Natural killer cell treated with Interleukin-12 subunit alpha and Interleukin-12 subunit beta and Interleukin-15 and Interleukin-18, amount 100 ng/mL, for 72 hours (primary cell): ENCODE results near the gene DNAJC4. TPM values are rescaled to one million over a fixed set of nuclear protein-coding genes. Genes with fewer than 3 reads are reported as not detected.

Experiments used
- ATAC-seq, 2 donors: fragments of 150-1000 bp; cut with Tn5 transposase in 1 of 2; sonication (Bioruptor Pico), chemical (Tn5 transposase) in 1 of 2; 2 replicates each; pipeline ENCODE4 v1.10.0; 2021
- DNase-seq: peaks from one replicate; pipeline ENCODE4 v3.0.0; 2022; ENCODE audit warnings: low spot score
- H3K27ac Mint-ChIP-seq, 2 donors: 1 replicate in 1 of 2; 2 replicates in 1 of 2; pipeline ENCODE4 v1.8.0; 2022; ENCODE audit warnings: mixed read lengths in 2 of 2, mild to moderate bottlenecking in 1 of 2, moderate library complexity in 1 of 2
- H3K27me3 Mint-ChIP-seq, 2 donors: 1 replicate in 1 of 2; 2 replicates in 1 of 2; pipeline ENCODE4 v1.8.0; 2022; ENCODE audit warnings: mixed read lengths in 2 of 2
- H3K36me3 Mint-ChIP-seq: one replicate; pipeline ENCODE4 v1.8.0; 2022; ENCODE audit warnings: mixed read lengths
- H3K4me1 Mint-ChIP-seq, 2 donors: 1 replicate in 1 of 2; 2 replicates in 1 of 2; pipeline ENCODE4 v1.8.0; 2022; ENCODE audit warnings: low read depth in 2 of 2, mixed read lengths in 2 of 2, mild to moderate bottlenecking in 1 of 2
- H3K4me3 Mint-ChIP-seq: one replicate; pipeline ENCODE4 v1.8.0; 2022; ENCODE audit warnings: mixed read lengths
- H3K9me3 Mint-ChIP-seq: 2 replicates; pipeline ENCODE4 v1.8.0; 2022; ENCODE audit warnings: mixed read lengths
- total RNA-seq, 2 donors: library from RNA; stranded (reverse); gene quantifications; one replicate each; pipeline ENCODE4 v1.2.3, GENCODE V29; 2022

The DNAJC4 gene, protein sequence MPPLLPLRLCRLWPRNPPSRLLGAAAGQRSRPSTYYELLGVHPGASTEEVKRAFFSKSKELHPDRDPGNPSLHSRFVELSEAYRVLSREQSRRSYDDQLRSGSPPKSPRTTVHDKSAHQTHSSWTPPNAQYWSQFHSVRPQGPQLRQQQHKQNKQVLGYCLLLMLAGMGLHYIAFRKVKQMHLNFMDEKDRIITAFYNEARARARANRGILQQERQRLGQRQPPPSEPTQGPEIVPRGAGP
- total RNA-seq, result 10 to 100 TPM; 31.2 to 33.0 TPM

DNA sequence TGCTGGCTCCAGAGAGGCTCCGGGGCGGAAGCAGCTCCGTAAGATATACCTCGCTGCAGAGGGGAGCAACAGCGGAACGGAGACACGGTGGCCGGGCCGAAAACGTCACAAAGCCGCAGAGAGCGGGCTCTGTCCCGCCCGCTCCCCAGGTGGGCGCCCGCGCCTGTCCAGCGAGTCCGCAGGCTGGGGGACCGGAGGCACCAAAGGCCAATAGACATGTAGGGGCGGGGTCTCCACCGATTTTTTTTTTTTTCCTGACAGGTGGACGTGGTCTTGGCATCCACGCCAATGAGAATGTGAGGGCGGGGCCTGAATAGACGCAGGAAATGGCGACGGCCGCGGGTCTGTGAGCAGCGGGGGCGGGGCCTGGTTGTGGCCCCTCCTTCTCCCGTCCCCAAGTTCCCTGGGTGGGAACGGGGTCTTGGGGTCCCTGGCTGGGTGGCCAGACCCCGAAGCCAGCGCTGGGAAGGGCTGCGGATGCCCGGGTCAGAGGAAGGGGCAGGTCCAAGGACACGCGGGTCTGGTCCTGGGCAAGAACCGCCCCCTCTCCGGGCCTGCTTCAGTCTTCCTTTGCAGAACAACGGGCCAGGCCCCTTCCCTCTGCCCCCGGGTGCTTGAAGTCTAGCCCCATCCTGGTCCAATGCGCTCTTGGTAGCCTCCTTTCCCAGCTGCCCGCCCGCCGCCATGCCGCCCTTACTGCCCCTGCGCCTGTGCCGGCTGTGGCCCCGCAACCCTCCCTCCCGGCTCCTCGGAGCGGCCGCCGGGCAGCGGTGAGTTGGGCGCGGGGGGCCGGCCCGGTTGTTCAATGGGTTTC lies at the start of gene DNAJC4:
Gene DNAJC4 (plus strand): TSS at position 378 of the 814 bp plus-strand sequence. CDS start 307 bp downstream, at position 685.
- Mint-ChIP-seq H3K27me3 (no peaks in the 10 kb centered on the region), H3K4me1 (peaks cover 26 to 31% of the 10 kb centered on the region in 2 donors), H3K27ac (peak within 1 kb of the TSS; percentile 84 to 89), H3K4me3 (peak within 1 kb of the TSS; percentile 90), H3K36me3 (no peaks in the 10 kb centered on the region), H3K9me3 (no peaks in the 10 kb centered on the region)
- peak; percentile 70 to 78 for ATAC-seq
- DNase-seq, result peak; percentile 94

DNA sequence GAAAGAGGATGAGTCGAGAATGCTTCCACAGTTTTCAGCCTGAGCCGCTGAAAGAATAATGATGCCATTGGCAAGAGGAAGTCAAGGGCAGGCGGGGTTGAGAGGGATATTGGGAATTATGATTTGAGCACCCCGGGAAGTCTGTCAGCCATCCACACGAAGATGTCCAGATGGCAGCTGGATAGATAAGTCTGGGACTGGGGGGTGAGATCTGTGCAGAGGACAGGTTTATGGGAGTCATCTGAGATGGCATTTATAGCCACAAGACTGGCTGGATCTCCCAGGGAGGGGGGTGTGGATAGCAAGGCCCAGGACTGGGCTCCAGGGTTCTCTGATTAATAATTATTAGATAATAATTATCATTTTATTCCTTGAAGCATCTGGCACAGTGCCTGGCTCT lies 49.5 kb upstream of the DNAJC4 start:
- no peak for ATAC-seq
- H3K4me3 Mint-ChIP-seq, result no peak overlapping the region
- H3K36me3 Mint-ChIP-seq, result no peaks in the 10 kb centered on the region
- no peaks in the 10 kb centered on the region for H3K9me3 Mint-ChIP-seq
- H3K27me3 Mint-ChIP-seq, result no peaks in the 10 kb centered on the region
- peaks cover 23 to 26% of the 10 kb centered on the region in 2 donors for H3K4me1 Mint-ChIP-seq
- no peak for DNase-seq
- no peak overlapping the region for H3K27ac Mint-ChIP-seq

DNA sequence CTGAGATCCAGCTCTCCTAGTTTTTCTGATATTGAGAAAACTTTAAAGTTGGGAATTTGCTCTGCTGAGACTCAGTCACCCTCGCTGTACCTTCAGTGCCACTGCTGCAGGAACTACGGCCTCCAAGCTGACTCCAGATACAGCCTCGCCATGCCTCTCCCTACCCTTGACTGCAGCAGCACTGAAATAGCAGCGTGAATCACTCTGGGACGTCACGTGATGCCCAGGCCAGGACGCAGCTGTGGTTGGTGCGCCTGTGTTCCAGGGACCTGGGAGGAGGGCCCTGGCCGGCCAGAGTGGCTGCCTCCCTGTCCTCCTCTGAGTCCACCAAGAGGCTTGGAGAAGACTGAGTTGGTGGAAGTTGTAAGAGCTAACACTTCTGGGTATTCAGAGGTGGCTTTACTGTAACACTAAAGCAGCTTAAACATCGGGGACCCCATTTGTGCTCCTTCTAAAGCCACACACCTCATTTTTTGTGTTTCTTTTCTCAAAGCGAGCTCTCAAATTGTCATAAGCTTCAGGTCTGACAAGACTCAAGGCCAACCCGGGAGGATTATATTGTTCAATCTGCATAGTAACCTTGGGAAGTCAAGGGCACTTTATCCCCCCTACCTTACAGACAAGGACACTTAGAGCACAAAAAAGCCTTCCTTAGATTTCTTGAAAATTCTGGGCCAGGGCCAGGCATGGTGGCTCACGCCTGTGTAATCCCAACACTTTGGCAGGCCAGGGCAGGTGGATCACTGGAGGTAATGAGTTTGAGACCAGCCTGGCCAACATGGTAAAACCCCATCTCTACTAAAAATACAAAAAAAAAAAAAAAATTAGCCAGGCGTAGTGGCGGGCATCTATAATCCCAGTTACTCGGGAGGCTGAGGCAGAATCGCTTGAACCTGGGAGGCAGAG lies 48.6 kb upstream of the DNAJC4 start:
- Mint-ChIP-seq H3K27me3 (no peaks in the 10 kb centered on the region), H3K36me3 (no peaks in the 10 kb centered on the region), H3K9me3 (no peaks in the 10 kb centered on the region), H3K4me1 (peaks cover 25 to 26% of the 10 kb centered on the region in 2 donors), H3K27ac (no peak overlapping the region), H3K4me3 (no peak overlapping the region)
- ATAC-seq (no peak), DNase-seq (peak; percentile 77)

DNA sequence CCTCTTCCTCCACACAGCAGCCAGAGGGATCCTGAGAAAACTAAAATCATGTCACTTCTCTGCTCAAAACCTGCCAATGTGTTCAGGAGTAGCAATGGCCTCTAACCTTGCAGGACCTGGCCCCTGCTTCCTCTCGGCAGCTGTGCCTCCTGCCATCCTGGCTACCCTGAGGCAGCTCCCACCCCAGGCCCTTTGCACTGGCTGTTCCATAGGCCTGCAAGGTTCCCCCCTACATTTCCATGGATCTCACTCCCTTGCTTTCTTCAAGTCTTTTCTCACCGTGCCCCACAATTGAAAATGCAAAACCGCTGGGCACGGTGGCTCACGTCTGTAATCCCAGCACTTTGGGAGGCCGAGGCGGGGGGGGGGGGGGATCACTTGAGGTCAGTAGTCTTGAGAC lies 46.5 kb upstream of the DNAJC4 start:
- H3K9me3 Mint-ChIP-seq, result no peaks in the 10 kb centered on the region
- H3K27me3 Mint-ChIP-seq, result no peaks in the 10 kb centered on the region
- DNase-seq (no peak), ATAC-seq (no peak)
- H3K4me1 Mint-ChIP-seq, result peaks cover 19 to 26% of the 10 kb centered on the region in 2 donors
- peak overlapping the region in 1 of 2 donors; percentile 12 for H3K27ac Mint-ChIP-seq
- H3K4me3 Mint-ChIP-seq, result peak overlapping the region; percentile 67
- no peaks in the 10 kb centered on the region for H3K36me3 Mint-ChIP-seq

DNA sequence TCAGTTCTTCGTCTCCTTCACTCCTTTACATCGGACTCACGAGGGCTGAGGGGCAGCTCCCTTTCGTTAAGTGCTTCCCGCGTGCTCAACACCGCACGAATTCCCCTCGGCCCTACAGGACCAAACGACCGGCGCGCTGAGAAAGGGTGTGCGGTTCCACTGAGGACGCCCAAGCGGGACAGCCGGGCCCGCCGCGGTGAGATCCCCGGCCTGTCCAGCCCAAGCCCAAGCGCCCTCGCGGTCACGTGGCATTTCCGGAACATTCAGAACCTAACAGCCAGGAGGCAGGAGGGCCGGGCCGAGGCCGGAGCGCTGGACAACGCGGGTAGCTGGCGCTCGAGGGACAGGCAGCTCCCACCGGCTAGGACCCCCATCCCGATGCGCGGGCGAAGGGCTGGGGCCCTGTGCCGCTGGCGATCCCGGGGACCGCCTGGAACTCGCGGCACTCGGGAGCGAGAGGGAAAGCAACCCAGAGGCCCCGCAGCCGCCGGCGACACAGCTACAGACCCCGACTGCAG lies 45.1 kb upstream of the DNAJC4 start:
- Mint-ChIP-seq H3K9me3 (no peaks in the 10 kb centered on the region), H3K27me3 (no peaks in the 10 kb centered on the region), H3K36me3 (no peaks in the 10 kb centered on the region), H3K4me3 (peak overlapping the region; percentile 87), H3K4me1 (peaks cover 23 to 30% of the 10 kb centered on the region in 2 donors), H3K27ac (no peak overlapping the region)
- peak; percentile 31 to 37 for ATAC-seq
- DNase-seq, result peak; percentile 86

DNA sequence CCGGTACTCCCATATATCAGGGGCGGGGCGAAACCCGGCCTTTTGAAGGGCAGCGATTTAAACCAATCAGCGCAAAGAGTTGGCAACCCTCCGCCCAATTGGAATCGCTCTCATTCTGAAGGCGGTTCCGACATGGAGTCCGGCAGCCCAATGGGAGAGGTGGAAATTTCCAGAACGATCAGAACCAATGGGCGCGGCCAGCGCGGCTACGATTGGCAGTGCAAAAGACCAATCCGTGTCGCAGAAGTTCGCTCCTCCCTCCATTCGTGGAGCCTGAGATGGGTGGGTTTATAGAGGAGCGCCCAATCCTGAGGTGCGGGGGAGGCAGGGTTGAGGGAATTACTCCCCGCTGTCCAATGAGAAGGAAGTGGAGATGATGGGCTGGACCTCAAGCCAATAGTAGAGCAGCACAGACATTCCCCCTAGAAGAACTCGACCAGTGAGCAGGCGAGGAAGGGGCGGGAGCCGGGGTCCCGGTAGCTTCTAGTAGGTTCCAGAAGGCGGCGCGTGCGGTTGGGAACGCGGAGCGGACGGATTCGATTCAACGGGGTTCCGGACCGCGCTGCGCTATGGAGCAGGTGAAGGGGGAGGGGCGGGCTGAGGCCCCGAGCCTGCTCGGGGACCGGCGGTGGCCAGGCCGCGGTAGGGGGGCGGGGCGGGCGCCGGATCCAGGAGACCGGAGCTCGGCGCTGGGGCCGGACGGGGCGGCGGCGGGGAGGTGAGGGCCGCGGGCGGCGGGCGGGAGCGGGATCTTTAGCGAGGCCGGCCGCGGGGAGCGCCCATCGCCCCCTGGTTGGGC lies 44.5 kb upstream of the DNAJC4 start, which contains the start of gene STIP1:
Gene STIP1 (plus strand): TSS at position 479 of the 799 bp plus-strand sequence. CDS start 91 bp downstream, at position 570.
- peak; percentile 93 to 94 for ATAC-seq
- Mint-ChIP-seq H3K36me3 (no peaks in the 10 kb centered on the region), H3K27me3 (no peaks in the 10 kb centered on the region), H3K4me3 (peak within 1 kb of the TSS; percentile 87), H3K4me1 (peaks cover 23 to 31% of the 10 kb centered on the region in 2 donors), H3K9me3 (no peaks in the 10 kb centered on the region), H3K27ac (no peak within 1 kb of the TSS)
- peak; percentile 99 for DNase-seq

DNA sequence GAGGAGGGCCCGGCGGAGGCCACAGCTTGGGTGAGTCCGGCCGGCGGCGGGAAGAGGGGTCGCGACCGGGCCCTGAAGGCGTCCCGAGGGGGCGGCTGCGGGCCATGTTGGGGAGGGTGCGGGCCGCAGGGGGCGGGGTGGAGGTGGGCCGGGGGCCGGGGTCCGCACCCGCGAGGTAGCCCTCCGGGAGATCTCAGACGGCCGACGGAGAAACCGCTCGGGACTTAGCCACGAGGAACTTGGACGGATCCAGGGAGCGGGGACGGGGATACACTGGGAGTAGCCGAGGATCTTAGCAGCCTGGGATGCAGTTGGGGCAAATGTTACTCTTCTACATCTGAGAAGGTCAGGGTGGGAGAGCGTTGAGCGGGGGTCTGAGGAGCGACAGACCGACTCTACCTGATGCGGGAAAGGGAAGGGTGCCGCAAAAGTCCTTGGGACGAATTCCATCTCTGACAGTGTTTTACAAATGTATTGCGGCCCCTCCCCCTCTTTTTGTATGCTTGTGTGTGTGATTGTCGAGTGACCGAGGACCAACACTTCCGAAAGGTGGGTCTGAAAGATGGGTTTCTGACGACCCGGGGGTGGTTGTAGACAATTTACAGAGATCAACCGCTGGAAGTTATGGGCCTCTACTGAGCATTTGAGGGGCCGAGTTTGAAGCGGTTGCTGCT lies 43.7 kb upstream of the DNAJC4 start:
- no peak for DNase-seq
- Mint-ChIP-seq H3K27ac (no peak overlapping the region), H3K4me1 (peaks cover 23 to 27% of the 10 kb centered on the region in 2 donors), H3K4me3 (no peak overlapping the region), H3K36me3 (no peaks in the 10 kb centered on the region), H3K27me3 (no peaks in the 10 kb centered on the region), H3K9me3 (no peaks in the 10 kb centered on the region)
- no peak for ATAC-seq

DNA sequence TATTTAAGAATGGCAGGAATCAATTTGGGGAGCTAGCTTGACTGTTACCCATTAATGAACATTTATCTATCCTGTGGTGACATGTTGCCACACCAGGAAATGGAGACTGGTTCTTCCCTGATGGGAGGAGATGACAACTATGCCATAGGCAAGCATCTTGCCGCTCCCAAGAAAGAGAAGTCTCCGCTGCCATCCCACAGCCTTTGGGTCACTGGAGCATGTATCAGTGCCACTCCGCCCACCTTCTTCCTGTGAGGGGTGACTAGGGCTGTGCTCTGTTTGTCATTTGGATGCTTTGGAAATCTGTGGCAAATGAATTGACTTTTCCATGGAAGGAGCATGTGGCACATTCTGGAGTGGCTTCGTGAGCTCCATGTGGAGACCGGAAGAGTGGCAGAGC lies 37.9 kb upstream of the DNAJC4 start:
- Mint-ChIP-seq H3K4me3 (no peak overlapping the region), H3K4me1 (peaks cover 8 to 34% of the 10 kb centered on the region in 2 donors), H3K9me3 (no peaks in the 10 kb centered on the region), H3K36me3 (peaks cover 28% of the 10 kb centered on the region), H3K27me3 (no peaks in the 10 kb centered on the region), H3K27ac (peak overlapping the region in 1 of 2 donors; percentile 21)
- DNase-seq (no peak), ATAC-seq (no peak)

DNA sequence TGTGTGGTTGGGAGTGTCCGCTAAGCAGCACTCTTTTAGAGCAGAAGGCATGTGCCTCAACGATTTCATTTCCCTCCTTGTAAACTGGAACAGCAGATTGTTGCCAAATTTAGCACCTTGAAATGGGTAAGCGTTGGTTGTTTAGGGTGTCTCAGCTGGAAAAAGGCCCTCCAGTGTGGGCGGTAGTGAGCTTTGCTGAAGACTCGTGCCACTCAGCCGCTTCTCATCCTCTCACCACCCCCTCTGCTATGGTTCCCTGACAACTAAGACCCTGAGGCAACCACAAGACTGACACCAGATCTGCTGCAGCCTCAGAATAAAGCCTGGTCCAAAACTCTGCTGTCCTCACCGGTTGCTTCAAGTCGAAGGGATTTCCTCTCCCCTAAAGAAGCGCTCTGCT lies 33.7 kb upstream of the DNAJC4 start:
- Mint-ChIP-seq H3K36me3 (peaks cover 40% of the 10 kb centered on the region), H3K4me3 (no peak overlapping the region), H3K27ac (peak overlapping the region in 1 of 2 donors; percentile 38), H3K4me1 (peaks cover 8 to 28% of the 10 kb centered on the region in 2 donors), H3K27me3 (no peaks in the 10 kb centered on the region), H3K9me3 (no peaks in the 10 kb centered on the region)
- no peak for DNase-seq
- no peak for ATAC-seq

DNA sequence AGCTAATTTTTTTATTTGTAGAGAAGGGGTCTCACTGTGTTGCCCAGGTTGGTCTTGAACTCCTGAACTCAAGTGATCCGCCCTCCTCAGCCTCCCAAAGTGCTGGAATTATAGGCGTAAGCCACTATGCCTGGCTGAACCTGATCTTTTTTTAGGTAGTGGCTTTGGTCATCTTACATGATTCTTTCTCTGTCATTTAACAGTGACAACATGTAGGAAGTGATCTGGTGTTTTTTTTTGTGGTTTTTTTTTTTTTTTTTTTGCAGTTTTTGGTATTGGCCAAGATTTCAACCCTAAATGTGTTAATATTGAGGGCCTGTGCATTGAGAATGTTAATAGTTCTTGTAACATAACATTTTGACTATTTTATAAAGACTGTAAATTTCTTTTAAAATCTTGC lies 31.8 kb upstream of the DNAJC4 start:
- DNase-seq, result no peak
- H3K4me1 Mint-ChIP-seq, result peaks cover 10 to 23% of the 10 kb centered on the region in 2 donors
- H3K9me3 Mint-ChIP-seq, result no peaks in the 10 kb centered on the region
- no peak overlapping the region for H3K4me3 Mint-ChIP-seq
- H3K36me3 Mint-ChIP-seq, result peaks cover 54% of the 10 kb centered on the region
- ATAC-seq, result no peak
- no peaks in the 10 kb centered on the region for H3K27me3 Mint-ChIP-seq
- H3K27ac Mint-ChIP-seq, result peak overlapping the region in 1 of 2 donors; percentile 39

DNA sequence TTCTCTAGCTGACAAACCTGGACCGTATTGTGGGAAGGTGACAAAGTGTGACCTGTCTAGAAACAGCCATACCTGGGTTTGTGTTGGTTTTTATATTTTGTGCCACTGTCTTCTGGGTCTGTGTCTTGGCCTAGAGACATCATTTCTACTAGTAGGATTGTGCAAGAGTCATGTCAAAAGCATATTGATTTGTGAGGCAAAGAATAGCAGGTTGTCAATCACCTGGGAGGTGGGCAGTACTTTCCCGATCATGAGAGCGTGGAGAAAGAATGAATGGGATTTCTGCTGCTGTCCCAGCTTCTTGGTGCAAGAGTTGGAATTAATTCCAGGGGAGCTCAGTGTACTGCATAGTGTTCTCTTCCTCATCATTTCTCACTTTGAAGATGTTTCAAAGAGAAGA lies 28.8 kb upstream of the DNAJC4 start:
- no peak for ATAC-seq
- H3K36me3 Mint-ChIP-seq, result peaks cover 46% of the 10 kb centered on the region
- peaks cover 21 to 33% of the 10 kb centered on the region in 2 donors for H3K4me1 Mint-ChIP-seq
- no peak overlapping the region for H3K27ac Mint-ChIP-seq
- no peak for DNase-seq
- no peaks in the 10 kb centered on the region for H3K27me3 Mint-ChIP-seq
- H3K9me3 Mint-ChIP-seq, result no peaks in the 10 kb centered on the region
- no peak overlapping the region for H3K4me3 Mint-ChIP-seq

DNA sequence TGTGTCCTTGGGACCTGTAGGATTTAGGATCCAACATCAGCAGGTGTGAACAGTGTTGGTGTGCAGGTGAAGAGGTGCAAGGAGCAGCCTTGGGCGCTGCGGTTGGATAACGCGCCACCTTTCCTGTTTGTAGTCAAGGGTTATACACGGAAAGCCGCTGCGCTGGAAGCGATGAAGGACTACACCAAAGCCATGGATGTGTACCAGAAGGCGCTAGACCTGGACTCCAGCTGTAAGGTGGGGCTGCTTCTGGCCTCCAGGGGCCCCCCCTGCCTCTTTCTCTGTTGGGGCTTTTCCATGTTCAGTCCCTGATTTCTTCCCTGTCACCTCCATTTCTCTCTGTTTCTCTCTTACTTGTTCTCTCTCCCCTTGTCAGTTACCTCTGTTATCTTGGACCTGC lies 27.4 kb upstream of the DNAJC4 start:
- peaks cover 25 to 32% of the 10 kb centered on the region in 2 donors for H3K4me1 Mint-ChIP-seq

More for the DNA sequence above, 27.4 kb upstream of the DNAJC4 start:
- no peaks in the 10 kb centered on the region for H3K9me3 Mint-ChIP-seq
- ATAC-seq (no peak), DNase-seq (no peak)
- peaks cover 36% of the 10 kb centered on the region for H3K36me3 Mint-ChIP-seq
- no peaks in the 10 kb centered on the region for H3K27me3 Mint-ChIP-seq
- peak overlapping the region in 1 of 2 donors; percentile 97 for H3K27ac Mint-ChIP-seq
- H3K4me3 Mint-ChIP-seq, result no peak overlapping the region
